ENCODE measurements around the gene IFT80.
"Not testable (repeated sequence)": the region's sequence is repeated elsewhere in the genome, so short reads cannot be mapped to it uniquely, and the experiment has no call there.

Gene IFT80

GRCh38 chr3:160260587-160261270 is 138.3 kb downstream of the IFT80 start:
- no peak for DNase-seq (ENCODE audit: low read depth)

- DNase-seq (ENCODE audit: low read depth), result no peak
These were observed 139.4 kb downstream of the IFT80 start for GRCh38 chr3:160259589-160259988.

GRCh38 chr3:160257606-160258005 is 141.4 kb downstream of the IFT80 start:
- DNase-seq (ENCODE audit: low read depth), result no peak

- DNase-seq (ENCODE audit: low read depth), result no peak
These were observed 145.7 kb downstream of the IFT80 start for GRCh38 chr3:160253298-160253697.

GRCh38 chr3:160247766-160248165 is 151.3 kb downstream of the IFT80 start:
- DNase-seq (ENCODE audit: low read depth), result no peak

GRCh38 chr3:160245261-160245800 is 153.7 kb downstream of the IFT80 start:
- no peak for DNase-seq (ENCODE audit: low read depth)

- not testable (repeated sequence) for DNase-seq (ENCODE audit: low read depth)
These were observed 158.3 kb downstream of the IFT80 start for GRCh38 chr3:160240719-160241118.

- no peak for DNase-seq (ENCODE audit: low read depth)
These were observed 167.0 kb downstream of the IFT80 start for GRCh38 chr3:160232014-160232413.

- DNase-seq (ENCODE audit: low read depth), result no peak
These were observed 171.6 kb downstream of the IFT80 start for GRCh38 chr3:160227419-160227818.

- DNase-seq (ENCODE audit: low read depth), result no peak
These were observed 172.8 kb downstream of the IFT80 start for GRCh38 chr3:160226026-160226907.

- DNase-seq (ENCODE audit: low read depth), result no peak
These were observed 173.6 kb downstream of the IFT80 start, which contains the start of gene C3orf80 for GRCh38 chr3:160225176-160226025. TSS of gene C3orf80 (plus strand) at chr3:160225422. CDS start at chr3:160225636, 214 bp downstream.

- DNase-seq (ENCODE audit: low read depth), result no peak
These were observed 174.2 kb downstream of the IFT80 start for GRCh38 chr3:160224811-160225175.

GRCh38 chr3:160224256-160224655 is 174.8 kb downstream of the IFT80 start:
- no peak for DNase-seq (ENCODE audit: low read depth)

GRCh38 chr3:160221019-160221418 is 178.0 kb downstream of the IFT80 start:
- DNase-seq (ENCODE audit: low read depth), result no peak

GRCh38 chr3:160220038-160220437 is 179.0 kb downstream of the IFT80 start:
- no peak for DNase-seq (ENCODE audit: low read depth)

- no peak for DNase-seq (ENCODE audit: low read depth)
These were observed 180.9 kb downstream of the IFT80 start for GRCh38 chr3:160218136-160218535.

- no peak for DNase-seq (ENCODE audit: low read depth)
These were observed 181.3 kb downstream of the IFT80 start for GRCh38 chr3:160217675-160218074.

- no peak for DNase-seq (ENCODE audit: low read depth)
These were observed 185.8 kb downstream of the IFT80 start for GRCh38 chr3:160213191-160213590.

- no peak for DNase-seq (ENCODE audit: low read depth)
These were observed 188.2 kb downstream of the IFT80 start for GRCh38 chr3:160210799-160211221.

- no peak for DNase-seq (ENCODE audit: low read depth)
These were observed 188.7 kb downstream of the IFT80 start for GRCh38 chr3:160210341-160210740.
